Caki2 (cell line): ENCODE measurements around the gene FBXW11. TPM values are rescaled to one million over a fixed set of nuclear protein-coding genes. Genes with fewer than 3 reads are reported as not detected.
"Not testable (repeated sequence)": the region's sequence is repeated elsewhere in the genome, so short reads cannot be mapped to it uniquely, and the experiment has no call there.

ENCODE experiments used
- DNase-seq: peaks from one replicate; pipeline ENCODE4 v3.0.0-alpha.2; 2015; ENCODE audit warnings: low read depth
- in situ Hi-C: cut with HindIII; loops from 2 replicates; pipeline ENCODE4 v1.10.0; 2016; ENCODE audit warnings: low sequenced_read_pairs, low pct_unique_long_range_greater_than_20kb, mixed read lengths
- total RNA-seq: library from RNA; depleted of rRNA; stranded (reverse); fragments of >200 nt; shearing (Covaris generic); gene quantifications from 2 replicates; pipeline ENCODE4 v1.2.3, GENCODE V29; 2014; ENCODE audit warnings: low replicate concordance

FBXW11 gene
- total RNA-seq, 1 experiment from 2014 or later, result 51.2 TPM

GRCh38 chr5:171906066-171906570 lies 100.3 kb downstream of the FBXW11 start:
- in situ Hi-C loops, result loop anchor here (25.0 kb wide), 1 partner anchor 494 kb away; the partner anchor contains the start of gene FGF18
- no peak for DNase-seq

- no peak for DNase-seq
- in situ Hi-C loops, result loop anchor here (25.0 kb wide), 1 partner anchor 493 kb away; the partner anchor contains the start of gene FGF18
These were observed 101.6 kb downstream of the FBXW11 start for GRCh38 chr5:171904886-171905285.

DNA sequence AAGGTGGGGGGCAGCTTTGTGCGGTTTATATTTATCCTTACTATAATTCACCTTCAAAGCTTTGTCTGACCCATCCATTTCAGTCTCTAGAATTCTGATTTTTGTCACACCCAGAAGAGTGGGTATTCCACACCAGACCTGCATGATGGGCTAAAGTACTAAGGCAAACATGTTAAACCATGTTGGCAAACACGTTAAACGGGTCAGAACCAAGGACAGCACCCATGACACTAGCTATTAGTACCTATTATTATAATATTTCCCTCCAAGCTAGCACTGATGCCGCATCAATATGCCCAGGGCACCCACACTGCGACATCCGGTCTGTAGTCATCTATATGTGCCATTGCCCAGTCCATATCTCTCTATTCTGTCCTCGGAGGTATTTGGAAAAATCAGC lies 104.7 kb downstream of the FBXW11 start:
- in situ Hi-C loops, result loop anchor here (25.0 kb wide), 1 partner anchor 489 kb away; the partner anchor contains the start of gene FGF18
- no peak for DNase-seq

DNA sequence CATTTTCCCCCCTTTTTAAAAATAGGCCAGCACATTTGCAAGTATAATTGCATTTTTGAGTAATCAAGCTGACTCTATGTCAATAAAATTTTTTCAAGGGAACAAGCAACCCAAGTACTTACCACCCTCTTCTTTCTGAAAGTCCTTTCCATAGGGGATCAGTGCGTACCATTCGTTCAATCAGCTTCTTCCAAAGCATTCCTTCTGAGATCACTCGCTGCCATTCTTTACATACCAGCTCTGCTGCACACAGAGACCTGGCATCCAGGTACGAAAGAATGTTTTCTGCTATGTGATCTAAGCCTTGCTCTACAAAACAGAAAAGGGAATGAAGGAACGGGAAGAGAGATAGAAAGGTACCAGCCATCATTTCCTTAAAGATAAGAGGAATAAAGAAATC lies 106.6 kb downstream of the FBXW11 start:
- in situ Hi-C loops, result loop anchor here (25.0 kb wide), 1 partner anchor 487 kb away; the partner anchor contains the start of gene FGF18

DNA sequence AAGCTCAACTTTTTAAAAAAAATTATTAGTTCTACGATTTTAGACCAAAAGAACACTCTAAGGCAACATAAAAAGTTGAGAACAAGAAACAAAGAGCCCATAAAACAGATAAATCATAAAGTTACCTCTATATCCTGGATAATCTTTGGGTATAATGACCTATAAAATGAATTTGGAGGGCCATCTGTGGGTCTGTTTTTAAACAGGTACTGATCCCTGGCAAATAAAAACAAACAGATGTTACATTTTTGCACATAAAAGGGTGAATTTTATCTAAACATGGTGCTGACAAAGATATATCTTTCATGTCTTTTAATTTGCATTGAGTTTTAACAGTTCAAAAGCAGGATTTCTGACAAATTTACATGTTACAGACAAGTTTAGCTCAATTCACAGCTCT lies 107.6 kb downstream of the FBXW11 start:
- DNase-seq, result no peak
- in situ Hi-C loops, result no loop called here

More for the DNA sequence above, 106.6 kb downstream of the FBXW11 start:
- DNase-seq, result no peak

DNA sequence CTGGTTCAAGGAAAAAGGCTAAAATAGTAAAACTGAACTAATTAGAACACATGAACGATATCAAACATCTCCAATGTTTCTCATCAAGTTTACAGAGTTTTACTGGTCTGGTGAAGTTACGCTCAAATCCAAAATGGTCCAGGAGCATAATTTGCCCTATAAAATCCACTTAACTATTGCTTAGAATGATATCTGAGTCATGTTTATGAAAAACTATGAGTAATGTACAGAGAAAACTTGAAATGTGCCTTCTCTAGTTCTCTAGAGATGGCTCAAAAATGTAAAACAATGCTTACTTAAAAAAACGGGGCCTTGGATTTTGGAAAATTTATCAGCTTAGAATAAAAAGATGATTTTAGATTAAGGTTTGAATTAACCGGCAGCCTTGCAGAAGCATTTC lies 108.1 kb downstream of the FBXW11 start:
- in situ Hi-C loops, result no loop called here
- no peak for DNase-seq

DNA sequence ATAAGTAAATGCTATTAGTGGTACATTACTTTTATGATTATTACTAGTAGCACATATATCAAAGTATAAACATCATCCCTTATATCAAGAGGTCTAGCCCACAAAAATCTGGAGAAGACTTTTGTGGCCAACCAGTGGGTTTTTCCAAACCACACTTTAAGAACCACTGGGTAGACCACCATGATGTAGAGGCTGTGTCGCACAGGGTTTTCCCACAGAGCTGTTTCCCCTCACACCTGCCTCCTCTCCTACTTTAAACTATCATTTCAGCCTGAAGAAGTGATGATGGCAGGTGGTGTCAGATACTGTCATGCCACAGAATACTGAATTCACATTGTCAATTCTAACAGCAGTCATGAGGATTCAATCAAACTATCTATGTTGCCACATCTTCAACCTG lies 109.2 kb downstream of the FBXW11 start:
- in situ Hi-C loops, result no loop called here
- no peak for DNase-seq

DNA sequence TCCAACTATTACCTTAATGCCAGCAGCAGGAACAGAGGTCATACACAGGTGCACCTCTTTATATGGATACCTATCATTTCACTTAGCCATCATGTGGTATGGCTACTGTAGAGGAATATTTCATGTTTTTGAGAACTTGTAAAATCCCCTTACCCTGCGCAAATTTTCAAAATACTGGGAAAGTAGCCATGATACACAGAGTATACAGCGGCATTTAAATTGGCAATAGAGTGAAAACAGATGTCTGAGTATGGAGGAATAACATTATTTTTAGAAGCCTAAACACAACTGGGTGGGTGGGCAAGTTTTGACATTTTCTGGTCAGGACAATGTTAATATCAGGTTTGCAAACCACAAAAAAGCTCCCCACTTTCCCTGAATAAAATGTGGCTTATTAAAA lies 111.4 kb downstream of the FBXW11 start:
- DNase-seq, result no peak
- in situ Hi-C loops, result no loop called here

- in situ Hi-C loops, result no loop called here
- DNase-seq, result no peak
These were observed 113.0 kb downstream of the FBXW11 start for GRCh38 chr5:171893290-171893886.

GRCh38 chr5:171891595-171891994 lies 114.8 kb downstream of the FBXW11 start:
- no peak for DNase-seq
- in situ Hi-C loops, result no loop called here

GRCh38 chr5:171891150-171891549 lies 115.3 kb downstream of the FBXW11 start:
- in situ Hi-C loops, result no loop called here
- no peak for DNase-seq

DNA sequence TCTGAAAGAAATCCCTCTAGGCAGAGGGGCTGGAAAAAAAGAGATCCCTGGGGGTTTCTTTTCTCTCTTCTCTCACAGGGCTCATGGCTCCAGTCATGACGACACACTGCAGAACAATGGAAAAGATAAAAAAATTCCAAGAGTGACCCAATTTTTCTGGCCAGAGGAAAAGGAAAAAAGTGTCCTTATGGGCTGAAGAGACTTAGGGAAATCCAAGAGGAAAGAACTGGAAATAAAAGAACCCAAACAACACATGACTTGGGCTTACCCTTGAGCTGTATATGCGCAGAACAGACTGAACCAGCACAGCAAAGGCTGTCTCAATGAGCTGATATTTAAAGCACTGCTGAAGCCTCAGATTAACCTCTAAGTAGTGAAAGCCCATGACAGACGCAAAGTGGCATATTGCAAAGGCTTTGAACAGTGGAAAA lies 118.4 kb downstream of the FBXW11 start:
- in situ Hi-C loops, result no loop called here
- DNase-seq, result no peak

DNA sequence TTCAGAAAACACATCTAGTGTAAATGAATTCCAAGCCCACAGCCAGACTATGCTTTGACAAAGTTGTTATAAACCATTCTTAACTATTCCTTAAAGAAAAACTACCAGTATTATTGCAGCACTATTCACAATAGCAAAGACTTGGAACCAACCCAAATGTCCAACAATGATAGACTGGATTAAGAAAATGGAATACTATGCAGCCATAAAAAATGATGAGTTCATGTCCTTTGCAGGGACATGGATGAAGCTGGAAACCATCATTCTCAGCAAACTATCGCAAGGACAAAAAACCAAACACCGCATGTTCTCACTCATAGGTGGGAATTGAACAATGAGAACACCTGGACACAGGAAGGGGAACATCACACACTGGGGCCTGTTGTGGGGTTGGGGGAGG lies 120.4 kb downstream of the FBXW11 start:
- DNase-seq, in situ Hi-C loops: not testable (repeated sequence)

DNA sequence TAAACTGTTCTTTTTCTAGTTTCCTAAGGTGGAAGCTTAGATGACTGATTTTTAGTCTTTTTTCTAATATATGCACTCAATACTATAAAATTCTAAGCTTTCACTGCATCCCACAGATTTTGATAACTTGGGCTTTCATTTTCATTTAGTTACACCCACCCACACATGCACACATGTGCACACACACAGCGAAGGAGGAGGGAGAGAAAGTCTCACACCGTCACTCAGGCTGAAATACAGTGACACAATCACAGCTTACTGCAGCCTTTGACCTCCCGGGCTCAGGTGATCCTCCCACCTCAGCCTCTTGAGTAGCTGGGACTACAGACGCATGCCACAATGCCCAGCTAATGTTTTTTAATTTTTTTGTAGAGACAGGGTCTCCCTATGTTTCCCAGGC lies 124.3 kb downstream of the FBXW11 start:
- in situ Hi-C loops, result no loop called here
- DNase-seq, result no peak

DNA sequence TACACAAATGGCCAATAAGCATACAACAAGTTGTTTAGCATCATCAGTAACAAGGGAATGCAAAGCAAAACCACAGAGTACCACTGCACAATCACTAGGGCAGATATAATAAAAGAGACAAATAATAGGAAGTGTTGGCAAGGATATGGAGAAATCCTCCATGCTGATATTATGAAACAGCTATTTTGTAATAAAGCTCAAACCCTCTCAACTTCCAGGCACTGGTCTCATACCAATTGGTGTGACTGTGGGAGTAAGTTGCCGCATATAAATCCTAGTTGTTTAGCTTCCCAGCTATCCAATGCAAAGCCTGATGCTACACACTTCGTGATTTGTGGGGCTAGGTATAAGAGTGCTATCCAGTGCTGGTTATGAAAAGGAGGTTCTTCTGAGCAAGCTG lies 132.2 kb downstream of the FBXW11 start:
- DNase-seq, result no peak
- in situ Hi-C loops, result no loop called here

GRCh38 chr5:171872666-171873065 lies 133.8 kb downstream of the FBXW11 start:
- in situ Hi-C loops, result no loop called here
- DNase-seq, result no peak

DNA sequence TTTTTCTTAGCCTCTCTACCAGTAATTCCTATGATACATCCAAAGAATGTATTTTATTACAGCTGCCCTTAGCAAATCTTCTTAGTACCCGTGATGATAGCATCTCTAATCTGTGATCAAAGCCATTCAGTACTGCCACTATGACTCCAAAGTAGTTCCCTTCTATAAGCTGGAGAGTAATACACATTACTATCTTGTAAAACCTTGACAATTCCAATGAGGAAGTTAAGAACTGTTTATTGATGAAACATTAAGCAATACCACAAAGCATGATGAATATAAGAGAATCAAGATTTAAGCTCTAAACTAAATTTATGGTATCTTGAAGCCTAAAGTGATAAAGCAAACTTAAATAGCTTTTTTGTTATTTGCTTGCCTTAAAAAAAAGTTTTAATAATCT lies 134.7 kb downstream of the FBXW11 start:
- DNase-seq, result no peak
- in situ Hi-C loops, result no loop called here

DNA sequence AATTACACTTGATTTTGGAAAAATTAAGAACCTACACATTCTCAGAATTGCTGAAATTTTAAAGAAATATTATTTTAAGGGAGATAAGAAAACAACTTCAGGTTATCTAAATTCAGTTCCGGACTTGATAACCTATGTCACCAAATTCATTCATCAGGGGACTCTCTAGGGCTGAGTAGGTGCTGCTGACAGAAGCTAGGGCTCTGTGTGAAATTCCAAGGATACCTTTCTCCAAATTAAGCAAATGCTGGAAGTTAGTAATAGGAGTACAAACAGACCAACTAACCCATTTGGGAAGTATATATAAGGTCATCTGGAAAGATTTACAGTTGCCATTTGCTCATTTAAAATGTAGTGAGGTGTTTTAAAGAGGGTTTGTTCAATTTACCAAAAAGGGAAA lies 136.5 kb downstream of the FBXW11 start:
- DNase-seq, result no peak
- in situ Hi-C loops, result no loop called here

GRCh38 chr5:171868236-171868635 lies 138.2 kb downstream of the FBXW11 start:
- in situ Hi-C loops, result no loop called here
- DNase-seq, result no peak

DNA sequence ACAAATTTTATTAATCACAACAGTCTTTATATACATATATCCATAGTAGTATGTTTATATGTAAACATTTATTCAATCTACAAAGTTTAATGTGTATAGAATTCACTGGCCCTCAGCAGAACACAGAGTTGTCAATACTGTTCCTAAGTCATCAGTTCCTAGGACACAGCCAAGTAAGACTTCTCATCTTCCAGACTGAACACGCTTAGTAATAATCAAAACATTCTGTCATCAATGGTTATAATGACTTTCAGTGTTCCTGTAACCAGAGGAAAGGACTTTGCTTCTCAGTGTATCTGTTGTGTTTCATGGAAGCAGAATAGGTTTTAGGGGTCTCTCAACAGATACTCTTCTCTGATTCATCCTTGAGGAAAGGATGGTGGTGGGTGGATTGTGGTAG lies 138.7 kb downstream of the FBXW11 start:
- in situ Hi-C loops, result no loop called here
- no peak for DNase-seq
